HG02981 (cell line): ENCODE data around the gene RECQL5.

Source experiments
- ATAC-seq: cut with Tn5 transposase; IDR thresholded peaks from one replicate; pipeline ENCODE4 v1.9.1; 2021; ENCODE audit warnings: mild to moderate bottlenecking, moderate library complexity; ENCODE audit not compliant: unreplicated experiment

The RECQL5 gene

GRCh38 chr17:75688209-75688825, 21.4 kb upstream of the RECQL5 start:
- no peak for ATAC-seq

DNA sequence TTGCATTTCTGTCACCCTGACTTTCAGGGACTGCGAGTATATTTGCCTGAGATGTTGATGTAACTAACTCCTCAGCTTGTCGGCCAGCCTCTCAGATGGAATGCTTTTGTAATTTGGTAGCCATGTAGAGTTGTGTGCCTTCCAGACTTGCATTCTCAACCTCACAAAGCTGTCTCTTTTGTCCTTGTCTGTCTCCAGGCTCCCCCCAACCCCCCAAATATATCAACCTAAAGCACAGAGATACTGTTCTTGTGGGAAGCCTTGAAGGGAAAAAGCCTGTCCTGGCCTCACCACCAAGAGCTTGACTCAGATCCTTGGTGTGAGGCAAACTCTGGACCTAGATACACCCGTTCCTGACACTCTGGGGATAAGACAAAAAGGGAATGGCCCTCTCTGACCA, 18.5 kb upstream of the RECQL5 start:
- no peak for ATAC-seq

GRCh38 chr17:75684924-75685323, 18.0 kb upstream of the RECQL5 start:
- no peak for ATAC-seq

DNA sequence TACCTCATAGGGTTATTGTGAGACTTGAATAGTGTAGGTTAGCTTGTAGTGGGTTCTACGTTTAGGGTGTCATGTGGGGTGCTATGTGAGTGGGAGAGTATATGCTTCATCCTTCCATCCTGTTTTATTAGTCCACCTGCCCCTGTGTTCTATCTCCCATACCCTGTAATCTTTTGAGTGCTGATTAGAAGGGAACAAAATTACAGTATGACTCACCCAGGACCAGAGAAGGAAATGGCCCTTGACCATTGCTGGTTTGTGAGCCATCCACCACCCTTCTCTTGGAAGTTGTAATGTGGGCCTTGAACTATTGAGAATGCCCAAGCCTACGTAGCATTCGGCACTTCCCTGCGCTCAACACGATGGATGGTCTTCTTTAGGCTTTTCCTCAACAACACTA, 17.3 kb upstream of the RECQL5 start:
- ATAC-seq = no peak

DNA sequence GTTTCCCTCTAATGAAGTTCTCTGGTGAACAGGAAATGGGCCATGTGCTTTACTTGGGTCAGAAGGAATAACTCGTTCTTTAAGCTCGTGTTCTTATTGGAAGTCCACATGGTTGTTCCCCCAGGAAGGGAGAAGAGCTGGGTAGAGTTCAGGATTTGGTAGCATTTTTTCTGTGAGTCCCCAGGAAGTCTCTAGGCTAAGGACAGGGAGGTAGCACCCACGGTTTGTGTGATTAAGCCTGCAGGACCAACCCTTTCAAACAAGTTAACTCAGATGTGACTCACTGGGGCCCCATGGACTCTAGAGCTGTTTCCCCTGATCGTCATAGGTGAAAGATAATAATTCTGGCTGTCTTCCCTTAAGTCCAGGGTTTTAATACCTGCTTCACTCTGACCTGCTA, 16.6 kb upstream of the RECQL5 start:
- ATAC-seq = no peak

GRCh38 chr17:75681289-75681688, 14.3 kb upstream of the RECQL5 start:
- ATAC-seq = no peak

DNA sequence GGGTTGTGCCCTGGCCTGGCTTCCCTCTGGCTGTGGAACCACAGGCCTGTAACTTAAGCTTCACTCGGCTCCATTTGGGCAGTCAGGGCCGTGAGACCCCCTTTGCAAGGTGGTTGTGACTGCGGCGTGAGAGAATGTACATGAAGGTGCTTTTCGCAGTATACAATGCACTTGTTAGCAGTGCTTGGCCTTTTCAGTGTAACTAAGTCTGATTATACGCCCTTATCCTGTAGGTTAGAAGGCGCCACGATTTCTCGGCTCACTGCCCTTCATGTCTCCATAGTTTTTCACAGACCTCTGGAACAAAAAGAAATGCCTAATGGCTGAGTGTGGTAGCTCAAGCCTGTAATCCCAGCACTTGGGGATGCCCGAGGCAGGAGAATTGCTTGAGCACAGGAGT, 13.5 kb upstream of the RECQL5 start:
- ATAC-seq = no peak

- no peak for ATAC-seq
Observed at GRCh38 chr17:75679706-75680211, 12.8 kb upstream of the RECQL5 start.

DNA sequence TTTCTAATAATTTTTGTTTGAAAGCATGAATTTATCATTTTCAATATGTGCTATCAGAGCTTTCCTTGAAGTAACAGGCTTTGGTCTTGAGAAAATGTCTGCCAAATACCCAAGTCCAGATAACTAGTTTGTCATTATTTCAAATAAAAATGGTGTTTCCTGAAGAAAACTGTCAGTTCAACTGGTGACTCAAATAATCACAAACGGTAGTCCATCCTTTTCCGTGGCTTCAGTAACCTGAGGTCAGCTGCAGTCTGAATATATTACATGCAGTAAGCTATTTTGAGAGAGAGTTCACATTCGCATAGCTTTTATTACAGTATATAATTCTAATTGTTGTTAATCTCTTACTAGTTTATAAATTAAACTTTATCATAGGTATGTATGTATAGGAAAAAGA, 9.5 kb upstream of the RECQL5 start:
- no peak for ATAC-seq

- ATAC-seq = no peak
Observed at GRCh38 chr17:75673487-75673886, 6.5 kb upstream of the RECQL5 start.

DNA sequence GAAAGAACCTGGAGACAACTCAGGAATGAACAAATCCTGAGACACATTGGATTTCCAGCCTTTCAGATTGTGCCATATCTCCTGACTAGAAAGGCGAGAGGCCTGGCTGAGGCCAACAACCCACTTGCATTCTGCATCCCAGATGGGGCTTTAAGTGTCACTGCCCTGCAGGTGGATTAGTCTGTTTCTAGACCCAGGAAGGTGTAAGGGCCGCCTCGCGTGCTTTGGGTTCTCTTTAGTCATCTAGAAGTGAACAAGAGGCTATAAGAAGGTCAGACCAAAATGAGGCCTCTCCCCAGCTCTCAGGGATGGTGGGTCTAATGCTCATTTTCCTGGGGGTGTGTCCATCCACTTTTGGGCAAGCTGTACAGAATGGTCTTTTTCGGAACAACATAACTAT, 5.1 kb upstream of the RECQL5 start:
- no peak for ATAC-seq

DNA sequence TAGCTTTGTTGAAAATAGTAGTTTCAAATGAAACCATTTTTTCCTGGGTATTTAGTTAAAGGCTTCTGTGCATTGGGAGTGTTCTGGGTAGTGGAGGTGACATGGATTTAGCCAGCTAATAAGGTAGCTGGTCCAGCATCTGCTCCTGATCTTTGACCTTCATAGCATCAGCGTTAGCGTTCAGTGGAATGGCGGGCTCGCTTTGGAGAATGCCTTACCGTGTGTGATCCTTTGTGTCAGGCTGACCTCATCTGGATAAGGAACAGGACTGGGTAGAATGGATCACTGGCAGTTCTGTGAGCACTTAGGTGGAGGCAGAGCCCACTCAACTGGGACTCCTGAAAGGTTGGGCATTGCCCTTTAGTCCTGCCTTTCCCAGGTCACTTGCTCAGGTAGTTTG, 3.9 kb upstream of the RECQL5 start:
- no peak for ATAC-seq

DNA sequence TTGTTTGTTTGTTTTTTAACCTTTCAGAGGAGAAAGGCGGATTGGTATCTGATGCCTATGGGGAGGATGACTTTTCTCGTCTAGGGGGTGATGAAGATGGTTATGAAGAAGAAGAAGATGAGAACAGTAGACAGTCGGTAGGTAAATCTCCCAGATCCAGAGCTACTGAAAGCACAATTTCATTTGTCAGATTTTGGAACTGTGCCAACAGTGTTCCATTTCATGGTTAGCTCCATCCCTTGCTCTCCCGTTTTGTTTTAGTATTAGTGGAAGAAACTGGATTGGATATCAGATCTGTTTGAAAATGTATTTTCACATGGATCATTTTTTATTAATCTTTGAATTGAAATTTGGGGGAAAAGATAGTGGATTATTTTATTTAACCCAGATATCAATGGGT, 1.5 kb upstream of the RECQL5 start:
- no peak for ATAC-seq

DNA sequence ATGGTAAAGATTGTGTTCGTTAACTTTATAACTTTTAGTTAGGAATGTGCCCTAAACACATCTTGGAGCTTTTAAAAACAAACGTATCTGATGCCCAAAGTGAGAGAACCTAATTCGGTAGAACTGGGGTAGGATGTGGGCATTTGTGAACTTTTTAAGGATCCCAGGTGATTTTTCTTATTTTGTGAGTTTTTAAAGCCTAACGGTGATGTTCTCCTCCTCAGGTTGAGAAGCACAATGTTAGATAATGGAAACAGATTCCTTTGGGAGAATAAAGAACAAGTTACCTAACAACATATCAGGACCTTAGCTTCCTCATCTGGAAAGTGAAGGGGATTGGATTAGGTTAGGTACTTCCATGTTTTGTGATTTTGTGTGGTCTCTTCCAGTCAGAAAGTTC, 871 bp upstream of the RECQL5 start:
- ATAC-seq = no peak

DNA sequence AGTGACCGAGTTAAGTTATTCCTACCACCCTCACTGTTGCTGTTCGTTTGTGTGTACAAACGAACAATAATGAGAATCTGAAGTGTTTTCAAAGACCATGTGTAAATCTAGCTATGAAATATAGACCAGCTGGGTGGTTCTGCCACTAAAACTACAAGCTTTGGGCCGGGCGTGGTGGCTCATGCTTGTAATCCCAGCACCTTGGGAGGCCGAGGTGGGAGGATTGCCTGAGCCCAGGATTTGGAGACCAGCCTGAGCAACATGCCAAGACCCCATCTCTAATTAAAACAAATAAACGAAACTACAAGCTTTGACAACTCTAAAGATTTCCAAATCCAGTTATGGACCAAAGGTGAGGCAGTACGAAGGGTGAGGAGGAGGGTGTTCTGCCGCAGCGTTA, 973 bp downstream of the RECQL5 start:
- no peak for ATAC-seq

- peak; percentile 66 for ATAC-seq
Observed at GRCh38 chr17:75664099-75664549, 2.8 kb downstream of the RECQL5 start.

DNA sequence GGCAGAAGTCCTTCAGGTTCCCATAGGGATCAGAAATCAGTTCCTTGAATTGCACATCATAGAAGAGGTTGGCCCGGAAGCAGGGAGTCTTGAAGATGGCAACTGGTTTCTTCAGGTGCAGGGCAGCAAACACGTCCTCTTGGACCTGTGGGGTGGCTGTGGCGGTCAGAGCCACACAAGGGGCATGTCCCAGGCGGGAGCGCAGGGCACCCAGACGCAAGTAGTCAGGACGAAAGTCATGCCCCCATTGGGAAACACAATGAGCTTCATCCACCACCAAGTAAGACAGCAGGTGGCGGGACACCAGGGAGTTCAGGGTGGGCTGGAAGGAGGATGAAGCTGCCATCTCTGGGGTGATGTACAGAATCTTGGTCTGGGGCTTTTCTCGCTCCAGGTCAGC, 4.4 kb downstream of the RECQL5 start:
- no peak for ATAC-seq

DNA sequence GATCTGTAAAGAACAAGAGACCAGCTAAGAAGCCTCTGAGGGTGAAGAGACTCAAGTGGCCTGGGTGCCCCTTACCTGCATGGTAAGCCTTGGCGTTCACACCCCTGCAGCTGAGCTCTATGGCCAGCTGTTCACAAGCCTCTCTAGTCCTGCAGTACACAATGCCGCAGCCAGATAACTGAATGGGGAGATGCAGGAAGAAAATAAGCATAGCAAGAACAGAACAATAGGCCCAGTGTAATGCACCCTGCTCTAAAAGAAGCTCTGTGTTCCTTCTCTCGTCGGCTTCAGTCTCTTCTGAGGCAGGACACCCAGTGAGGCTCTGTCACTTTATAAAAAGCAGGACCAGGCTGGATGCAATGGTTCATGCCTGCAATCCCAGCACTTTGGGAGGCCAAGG, 5.4 kb downstream of the RECQL5 start:
- ATAC-seq = no peak

- ATAC-seq = no peak
Observed at GRCh38 chr17:75658237-75658636, 8.7 kb downstream of the RECQL5 start.

- ATAC-seq = no peak
Observed at GRCh38 chr17:75654176-75654575, 12.8 kb downstream of the RECQL5 start.

DNA sequence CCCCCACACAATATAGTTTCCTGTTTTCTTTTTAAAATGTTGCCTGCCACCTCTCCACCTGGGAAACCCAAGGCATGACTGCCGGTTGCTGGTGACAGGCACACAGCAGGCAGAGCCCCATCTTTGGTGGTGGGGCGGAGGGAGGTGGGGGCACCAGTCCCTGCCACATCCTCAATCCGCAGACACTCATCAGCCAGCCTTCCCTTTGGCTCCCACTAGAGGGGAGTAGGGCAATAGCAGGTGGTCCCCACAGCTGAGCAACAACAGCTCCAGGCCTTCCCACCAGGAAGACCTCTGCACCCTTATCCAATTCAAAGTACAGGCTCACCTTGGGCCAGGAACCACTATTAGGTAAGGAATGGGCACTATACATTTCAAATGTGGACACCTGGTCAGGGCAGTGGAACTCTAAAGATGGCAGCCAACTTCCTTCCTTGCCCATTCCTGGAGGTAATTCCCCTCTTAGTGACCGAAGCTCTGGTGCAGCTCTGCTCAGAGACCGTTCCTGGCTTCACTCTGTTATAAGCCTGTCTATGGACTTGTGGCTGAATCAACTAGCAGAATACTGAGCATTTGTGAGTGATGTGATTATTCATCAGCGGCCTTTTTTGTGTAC, 13.9 kb downstream of the RECQL5 start:
- ATAC-seq = no peak

DNA sequence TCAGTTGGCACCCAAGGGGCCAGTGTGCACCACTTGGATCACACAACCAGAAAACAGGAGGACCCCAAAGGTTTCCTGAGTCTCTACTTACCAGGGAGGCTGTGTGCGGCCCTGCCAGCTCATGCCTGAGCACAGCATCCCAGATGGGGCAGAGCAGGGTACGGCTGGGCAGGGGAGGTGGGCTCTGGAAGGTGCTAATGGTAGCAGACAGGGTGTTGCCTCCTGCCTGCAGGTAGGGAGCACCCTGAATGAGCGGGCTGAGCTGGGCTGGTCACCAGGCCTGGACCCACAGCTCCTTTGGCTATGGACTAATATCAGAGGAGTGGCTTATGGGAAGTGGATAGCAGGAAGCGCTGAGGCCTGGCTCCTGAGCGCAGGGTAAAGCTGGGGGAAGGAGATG, 14.6 kb downstream of the RECQL5 start:
- ATAC-seq = no peak

GRCh38 chr17:75650874-75651273, 16.1 kb downstream of the RECQL5 start:
- ATAC-seq = no peak
